HEK293 (cell line): ENCODE measurements around the gene YWHAB.

Source experiments
- CTCF ChIP-seq: fragments of 450-650 bp; formaldehyde crosslinking; IDR thresholded peaks from 2 replicates; pipeline ENCODE4 v1.5.1; 2016; ENCODE audit warnings: missing biosample characterization, missing genetic modification characterization
- KLF7 ChIP-seq: fragments of 450-650 bp; formaldehyde crosslinking; IDR thresholded peaks from 2 replicates; pipeline ENCODE4 v1.5.1; 2016; ENCODE audit warnings: missing biosample characterization, missing genetic modification characterization, borderline replicate concordance
- MYNN ChIP-seq: fragments of 450-650 bp; formaldehyde crosslinking; IDR thresholded peaks from 2 replicates; pipeline ENCODE4 v1.5.1; 2016; ENCODE audit warnings: missing biosample characterization, missing genetic modification characterization, borderline replicate concordance
- ZNF114 ChIP-seq: fragments of 450-650 bp; formaldehyde crosslinking; IDR thresholded peaks from 2 replicates; pipeline ENCODE4 v1.5.0; 2017; ENCODE audit warnings: missing biosample characterization, missing genetic modification characterization
- ZNF184 ChIP-seq: fragments of 450-650 bp; IDR thresholded peaks from 2 replicates; pipeline ENCODE4 v1.5.1; 2018; ENCODE audit warnings: missing biosample characterization, mild to moderate bottlenecking, missing genetic modification characterization
- ZNF560 ChIP-seq: fragments of 450-650 bp; formaldehyde crosslinking; IDR thresholded peaks from 2 replicates; pipeline ENCODE4 v1.5.1; 2017; ENCODE audit warnings: missing biosample characterization, missing genetic modification characterization, borderline replicate concordance
- ZNF621 ChIP-seq: fragments of 450-650 bp; formaldehyde crosslinking; IDR thresholded peaks from 2 replicates; pipeline ENCODE4 v1.5.1; 2017; ENCODE audit warnings: missing biosample characterization, missing genetic modification characterization
- TF ChIP-seq, protein P1 (sequence below): fragments of 450-650 bp; formaldehyde crosslinking; IDR thresholded peaks from 2 replicates; pipeline ENCODE4 v1.5.1; 2016; ENCODE audit warnings: missing biosample characterization, missing genetic modification characterization
- TF ChIP-seq, protein P2 (sequence below): IDR thresholded peaks from 2 replicates; pipeline ENCODE4 v1.6.1; 2011; ENCODE audit warnings: mild to moderate bottlenecking, low read depth, low read length, borderline replicate concordance

DNA sequence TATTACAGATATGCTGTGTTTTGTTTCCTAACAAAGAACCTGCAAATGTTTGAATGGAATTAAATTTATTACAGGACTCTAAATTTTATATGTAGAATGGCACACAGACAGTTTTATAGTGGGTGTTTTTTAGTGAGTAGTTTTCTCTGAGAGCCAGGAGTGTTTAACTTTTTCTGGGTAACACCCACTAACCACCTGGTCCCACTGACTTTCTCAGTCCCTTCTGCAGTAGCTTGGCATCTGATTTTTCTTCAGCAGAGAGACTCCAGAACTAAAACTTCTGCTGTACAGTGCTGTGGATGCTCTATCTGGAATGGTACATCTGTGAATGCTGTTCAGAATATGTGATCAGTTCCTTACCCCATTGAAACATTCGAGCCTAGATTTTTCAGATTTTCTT lies 6.3 kb downstream of the YWHAB start:
- TF ChIP-seq, protein P1, sequence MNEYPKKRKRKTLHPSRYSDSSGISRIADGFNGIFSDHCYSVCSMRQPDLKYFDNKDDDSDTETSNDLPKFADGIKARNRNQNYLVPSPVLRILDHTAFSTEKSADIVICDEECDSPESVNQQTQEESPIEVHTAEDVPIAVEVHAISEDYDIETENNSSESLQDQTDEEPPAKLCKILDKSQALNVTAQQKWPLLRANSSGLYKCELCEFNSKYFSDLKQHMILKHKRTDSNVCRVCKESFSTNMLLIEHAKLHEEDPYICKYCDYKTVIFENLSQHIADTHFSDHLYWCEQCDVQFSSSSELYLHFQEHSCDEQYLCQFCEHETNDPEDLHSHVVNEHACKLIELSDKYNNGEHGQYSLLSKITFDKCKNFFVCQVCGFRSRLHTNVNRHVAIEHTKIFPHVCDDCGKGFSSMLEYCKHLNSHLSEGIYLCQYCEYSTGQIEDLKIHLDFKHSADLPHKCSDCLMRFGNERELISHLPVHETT (tag by site-specific recombination) = no peak
- TF ChIP-seq ZNF114 (tag by site-specific recombination) (no peak), CTCF (tag by site-specific recombination) (no peak), ZNF184 (tag by site-specific recombination) (no peak), KLF7 (tag by site-specific recombination) (no peak), MYNN (no peak), ZNF621 (tag by site-specific recombination) (no peak), ZNF560 (tag by site-specific recombination) (no peak)
- TF ChIP-seq, protein P2, sequence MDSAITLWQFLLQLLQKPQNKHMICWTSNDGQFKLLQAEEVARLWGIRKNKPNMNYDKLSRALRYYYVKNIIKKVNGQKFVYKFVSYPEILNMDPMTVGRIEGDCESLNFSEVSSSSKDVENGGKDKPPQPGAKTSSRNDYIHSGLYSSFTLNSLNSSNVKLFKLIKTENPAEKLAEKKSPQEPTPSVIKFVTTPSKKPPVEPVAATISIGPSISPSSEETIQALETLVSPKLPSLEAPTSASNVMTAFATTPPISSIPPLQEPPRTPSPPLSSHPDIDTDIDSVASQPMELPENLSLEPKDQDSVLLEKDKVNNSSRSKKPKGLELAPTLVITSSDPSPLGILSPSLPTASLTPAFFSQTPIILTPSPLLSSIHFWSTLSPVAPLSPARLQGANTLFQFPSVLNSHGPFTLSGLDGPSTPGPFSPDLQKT = no peak
